Upper lobe of left lung (tissue), 6 donors: ENCODE data around the gene TMEM182. TPM values are rescaled to one million over a fixed set of nuclear protein-coding genes. Genes with fewer than 3 reads are reported as not detected.

ENCODE experiments used
- ATAC-seq, 2 donors: fragments of 200-7000 bp; cut with Tn5 transposase; one replicate each; pipeline ENCODE4 v1.9.1; 2022; ENCODE audit warnings: mild to moderate bottlenecking in 2 of 2, moderate library complexity in 2 of 2; ENCODE audit not compliant: low FRiP score in 2 of 2
- DNase-seq, 2 donors: peaks; one replicate each; pipeline ENCODE4 v3.0.0-alpha.2; 2019 to 2020
- H3K27ac ChIP-seq, 4 donors: fragments of 200-600 bp; sonication (generic); one replicate each; pipeline ENCODE4 v1.5.1; 2016 to 2019
- H3K27me3 ChIP-seq, 4 donors: fragments of 200-600 bp; sonication (generic); one replicate each; pipeline ENCODE4 v1.5.1; 2017 to 2019
- H3K36me3 ChIP-seq, 4 donors: fragments of 200-600 bp; sonication (generic); one replicate each; pipeline ENCODE4 v1.5.1; 2016 to 2019
- H3K4me1 ChIP-seq, 4 donors: fragments of 200-600 bp; sonication (generic); one replicate each; pipeline ENCODE4 v1.5.1; 2018 to 2019
- H3K4me3 ChIP-seq, 4 donors: fragments of 200-600 bp; sonication (generic); one replicate each; pipeline ENCODE4 v1.5.1; 2017 to 2019; ENCODE audit warnings: mild to moderate bottlenecking in 2 of 4, moderate library complexity in 1 of 4
- H3K9me3 ChIP-seq, 4 donors: fragments of 200-600 bp; sonication (generic); one replicate each; pipeline ENCODE4 v1.5.1; 2018 to 2019
- CTCF ChIP-seq, 6 experiments: fragments of 450-650 bp in 4 of 6; fragments of 200-600 bp in 2 of 6; sonication (generic) in 2 of 6; IDR thresholded peaks; one replicate each; pipeline ENCODE4 v1.5.1; 2016 to 2019; ENCODE audit warnings: antibody characterized with exemption in 6 of 6
- EP300 ChIP-seq, 4 donors: sonication (generic); formaldehyde crosslinking; IDR thresholded peaks; one replicate each; pipeline ENCODE4 v1.5.1; 2017; ENCODE audit warnings: antibody characterized with exemption in 4 of 4, control low read depth in 2 of 4
- POLR2A ChIP-seq, 4 donors: fragments of 450-650 bp; IDR thresholded peaks; one replicate each; pipeline ENCODE4 v1.5.1; 2016 to 2017; ENCODE audit warnings: antibody characterized with exemption in 4 of 4, mild to moderate bottlenecking in 2 of 4
- POLR2AphosphoS5 ChIP-seq, 2 donors: sonication (generic); formaldehyde crosslinking; IDR thresholded peaks; one replicate each; pipeline ENCODE4 v1.5.1; 2017; ENCODE audit warnings: antibody characterized with exemption in 2 of 2
- WGBS, 2 donors: methylation state at CpG; one replicate each; pipeline ENCODE4 v1.1.5; 2017 to 2018; 5-methylcytosine and 5-hydroxymethylcytosine counted together
- total RNA-seq, 6 donors: library from RNA; depleted of rRNA in 4 of 6; stranded (reverse); fragments of >200 nt in 4 of 6; gene quantifications; one replicate each; pipeline versions ENCODE4 v1.1.0 to v1.2.1, GENCODE V29; 2016 to 2021
- donor health status: DM: no; HTN: no; CAD: no; lungs with moderate emphysema.
- donor health status: DM: no; HTN: yes; CAD: no; lungs with severe emphysema.

The TMEM182 gene
- total RNA-seq, 6 donors from 2014 or later, result 1.7 to 5.6 (median 2.7) TPM; not detected in 2

GRCh38 chr2:102843764-102844443 lies 82.1 kb downstream of the TMEM182 start:
- Histone ChIP-seq H3K27me3 (no peaks in the 10 kb centered on the region), H3K9me3 (no peaks in the 10 kb centered on the region), H3K4me1 (peaks cover 0 to 11% (median 3%) of the 10 kb centered on the region in 4 donors), H3K4me3 (no peak overlapping the region), H3K36me3 (no peaks in the 10 kb centered on the region), H3K27ac (no peak overlapping the region)
- ATAC-seq, result no peak
- WGBS, 2 donors, result 52 to 71% methylated on average over 4 of the region's 4 CpGs
- DNase-seq, result no peak
- no peak for TF ChIP-seq EP300 (IDR thresholded peaks at IDR 0.05)
- no peak for TF ChIP-seq POLR2AphosphoS5 (IDR thresholded peaks at IDR 0.05)
- no peak for TF ChIP-seq POLR2A (IDR thresholded peaks at IDR 0.05)
- TF ChIP-seq CTCF (IDR thresholded peaks at IDR 0.05), result no peak

DNA sequence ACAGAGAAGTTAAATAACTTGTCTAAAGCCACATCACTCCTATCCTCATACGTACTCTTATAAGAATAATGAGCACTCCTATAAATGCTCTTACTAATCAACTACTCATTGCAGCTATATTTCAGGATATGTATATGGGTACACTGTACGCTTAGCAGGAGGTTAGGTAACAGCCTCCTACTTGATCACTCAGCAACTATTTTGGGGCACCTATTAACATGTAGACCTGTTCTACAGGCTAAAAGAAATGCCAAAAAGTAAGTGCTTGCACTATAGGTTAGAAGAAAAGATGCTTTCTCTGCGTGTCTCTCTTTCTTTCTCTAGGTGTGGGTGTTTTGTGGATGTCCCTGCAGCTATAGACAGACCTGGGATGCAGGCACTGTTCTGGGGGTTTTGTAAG lies 83.1 kb downstream of the TMEM182 start:
- DNase-seq (no peak), ATAC-seq (no peak)
- Histone ChIP-seq H3K27ac (no peak overlapping the region), H3K36me3 (no peaks in the 10 kb centered on the region), H3K4me3 (no peak overlapping the region), H3K4me1 (peaks cover 0 to 11% (median 3%) of the 10 kb centered on the region in 4 donors), H3K27me3 (no peaks in the 10 kb centered on the region), H3K9me3 (no peaks in the 10 kb centered on the region)
- 90% methylated on average over 3 of the region's 3 CpGs for WGBS, 2 donors
- TF ChIP-seq POLR2AphosphoS5 (IDR thresholded peaks at IDR 0.05), result no peak
- no peak for TF ChIP-seq CTCF (IDR thresholded peaks at IDR 0.05)
- no peak for TF ChIP-seq EP300 (IDR thresholded peaks at IDR 0.05)
- no peak for TF ChIP-seq POLR2A (IDR thresholded peaks at IDR 0.05)

- H3K9me3 ChIP-seq, result no peaks in the 10 kb centered on the region
- ATAC-seq (peak in 1 of 2 donors; percentile 89), DNase-seq (peak; percentile 80 to 90)
- H3K36me3 ChIP-seq, result no peaks in the 10 kb centered on the region
- peak overlapping the region in 2 of 4 donors; percentile 24 to 37 for H3K4me3 ChIP-seq
- 1 to 4% methylated on average over 12 of the region's 12 CpGs for WGBS, 2 donors
- H3K27me3 ChIP-seq, result no peaks in the 10 kb centered on the region
- TF ChIP-seq POLR2AphosphoS5 (IDR thresholded peaks at IDR 0.05) (no peak), POLR2A (IDR thresholded peaks at IDR 0.05) (no peak)
- no peak overlapping the region for H3K27ac ChIP-seq
- H3K4me1 ChIP-seq, result peaks cover 0 to 7% (median 3%) of the 10 kb centered on the region in 4 donors
These were observed 86.6 kb downstream of the TMEM182 start for GRCh38 chr2:102848366-102848839.

DNA sequence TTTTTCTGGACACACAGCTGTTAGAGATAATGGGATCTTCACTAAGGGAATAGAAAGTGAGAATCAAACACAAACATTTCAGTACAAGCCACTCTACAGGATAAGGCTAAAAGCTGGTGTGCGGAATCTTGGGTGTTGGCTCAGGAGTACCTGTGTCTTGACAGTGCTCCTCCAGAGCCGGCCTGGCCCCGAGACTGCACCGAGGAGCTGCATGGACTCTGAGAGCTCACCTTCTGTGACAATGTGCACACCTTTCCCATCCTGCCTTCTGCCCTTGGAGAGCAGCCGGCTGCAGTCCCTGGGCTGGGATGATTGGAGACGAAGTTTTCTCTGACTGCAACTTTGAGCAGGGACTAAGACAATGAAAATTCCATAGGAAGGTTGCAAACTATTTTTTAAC lies 89.1 kb downstream of the TMEM182 start:
- no peaks in the 10 kb centered on the region for H3K9me3 ChIP-seq
- H3K27ac ChIP-seq, result no peak overlapping the region
- no peaks in the 10 kb centered on the region for H3K36me3 ChIP-seq
- WGBS, 2 donors, result 84 to 94% methylated on average over 5 to 6 of the region's 6 CpGs
- H3K4me1 ChIP-seq, result peaks cover 0 to 7% (median 3%) of the 10 kb centered on the region in 4 donors
- no peak for ATAC-seq
- TF ChIP-seq POLR2A (IDR thresholded peaks at IDR 0.05) (no peak), POLR2AphosphoS5 (IDR thresholded peaks at IDR 0.05) (no peak), EP300 (IDR thresholded peaks at IDR 0.05) (no peak), CTCF (IDR thresholded peaks at IDR 0.05) (no peak)
- no peaks in the 10 kb centered on the region for H3K27me3 ChIP-seq
- peak in 1 of 2 donors; percentile 53 for DNase-seq
- H3K4me3 ChIP-seq, result no peak overlapping the region

- no peaks in the 10 kb centered on the region for H3K36me3 ChIP-seq
- H3K4me3 ChIP-seq, result no peak overlapping the region
- peaks cover 0 to 7% (median 3%) of the 10 kb centered on the region in 4 donors for H3K4me1 ChIP-seq
- TF ChIP-seq POLR2AphosphoS5 (IDR thresholded peaks at IDR 0.05), result no peak
- TF ChIP-seq CTCF (IDR thresholded peaks at IDR 0.05), result no peak
- TF ChIP-seq POLR2A (IDR thresholded peaks at IDR 0.05), result no peak
- no peak for TF ChIP-seq EP300 (IDR thresholded peaks at IDR 0.05)
- no peak overlapping the region for H3K27ac ChIP-seq
- H3K27me3 ChIP-seq, result no peaks in the 10 kb centered on the region
- WGBS, 2 donors, result 81 to 92% methylated on average over 3 of the region's 3 CpGs
- no peaks in the 10 kb centered on the region for H3K9me3 ChIP-seq
- DNase-seq (no peak), ATAC-seq (no peak)
These were observed 91.0 kb downstream of the TMEM182 start for GRCh38 chr2:102852867-102853266.

Other genes with a start within 250 kb of the TMEM182 start
- gene SLC9A2, start 142.5 kb upstream of the TMEM182 start, total RNA-seq, result 1 to 10 TPM in 1 of 6 donors, under 1 TPM in 3, not detected in 2; 0.30 to 1.1 (median 0.38) TPM